Measurements from ENCODE around the gene SH3TC1. TPM values are rescaled to one million over a fixed set of nuclear protein-coding genes. Genes with fewer than 3 reads are reported as not detected.

Gene SH3TC1
- total and polyA plus RNA-seq, 2 of the 8 experiments (the other 6 are each of a cell fraction or from before 2014, with no cell fraction given): 0.15 TPM; not detected in 1

- Histone ChIP-seq H3K36me3 (ENCODE audit: control insufficient read depth in 2 of 4, insufficient read depth in 4 of 4, low read length in 3 of 4) (no peaks in the 10 kb centered on the region), H2BK120ac (replicated peaks; ENCODE audit: low read depth, low read length) (no peak overlapping the region), H4K5ac (ENCODE audit: insufficient read length, low read depth, low read length) (no peak overlapping the region), H3K23ac (ENCODE audit: insufficient read length) (no peak overlapping the region), H2AFZ (ENCODE audit: low read length) (no peak overlapping the region), H3K4ac (replicated peaks; ENCODE audit: insufficient read length, low read depth, low read length) (no peak overlapping the region), H3K4me1 (replicated peaks in 1 of 4; ENCODE audit: control insufficient read depth in 3 of 4, insufficient read depth in 4 of 4, low read length in 3 of 4) (no peaks in the 10 kb centered on the region; a peak in 2 of 7 replicates), H2BK20ac (ENCODE audit: low read length) (no peak overlapping the region), H3K27ac (ENCODE audit: low read depth, low read length) (no peak overlapping the region), H2BK15ac (ENCODE audit: low read length) (no peak overlapping the region), H3K14ac (ENCODE audit: insufficient read length) (no peak overlapping the region), H4K20me1 (replicated peaks in 1 of 2; ENCODE audit: control insufficient read depth in 1 of 2, insufficient read depth in 2 of 2, low read length in 2 of 2) (peaks cover 0 to 1% of the 10 kb centered on the region in 2 experiments), H3K56ac (replicated peaks; ENCODE audit: insufficient read length, low read depth, low read length) (no peak overlapping the region), H3K9ac (replicated peaks in 1 of 4; ENCODE audit: extremely low read depth in 1 of 4, low read depth in 3 of 4, low read length in 3 of 4) (no peak overlapping the region), H3K18ac (ENCODE audit: extremely low read depth, low read length) (no peak overlapping the region), H2AK5ac (ENCODE audit: low read depth, low read length) (no peak overlapping the region), H3K4me3 (ENCODE audit: extremely low read depth in 1 of 4, insufficient read depth in 2 of 4, low read depth in 3 of 4, low read length in 4 of 4) (no peak overlapping the region), H3K79me2 (ENCODE audit: control insufficient read depth in 1 of 2, insufficient read depth in 2 of 2, low read length in 2 of 2) (no peaks in the 10 kb centered on the region), H2BK12ac (ENCODE audit: low read depth, low read length) (0 out of 2 replicates have a peak overlapping the region, but pooled peaks have one; percentile 17), H3K27me3 (replicated peaks in 1 of 4; ENCODE audit: control insufficient read depth in 3 of 4, extremely low read depth in 1 of 4, insufficient read depth in 3 of 4, low read length in 3 of 4) (no peaks in the 10 kb centered on the region), H4K8ac (ENCODE audit: extremely low read depth, insufficient read depth, low read length) (no peak overlapping the region; the same call in 1 of the 2 replicates), H4K91ac (replicated peaks; ENCODE audit: insufficient read length, low read length) (no peak overlapping the region), H3K23me2 (ENCODE audit: low read depth, low read length) (no peaks in the 10 kb centered on the region), H3K4me2 (ENCODE audit: insufficient read depth in 1 of 2, low read depth in 2 of 2, low read length in 2 of 2) (no peak overlapping the region), H2BK5ac (ENCODE audit: low read depth, low read length) (no peak overlapping the region), H3K79me1 (ENCODE audit: low read depth, low read length) (no peaks in the 10 kb centered on the region), H3K9me3 (ENCODE audit: insufficient read depth in 2 of 2, low read depth in 1 of 2, low read length in 1 of 2) (no peaks in the 10 kb centered on the region)
- FAIRE-seq: no peak
- no peak for TF ChIP-seq CEBPB (IDR thresholded peaks at IDR 0.05; ENCODE audit: low read depth, low read length)
- TF ChIP-seq, protein P1, sequence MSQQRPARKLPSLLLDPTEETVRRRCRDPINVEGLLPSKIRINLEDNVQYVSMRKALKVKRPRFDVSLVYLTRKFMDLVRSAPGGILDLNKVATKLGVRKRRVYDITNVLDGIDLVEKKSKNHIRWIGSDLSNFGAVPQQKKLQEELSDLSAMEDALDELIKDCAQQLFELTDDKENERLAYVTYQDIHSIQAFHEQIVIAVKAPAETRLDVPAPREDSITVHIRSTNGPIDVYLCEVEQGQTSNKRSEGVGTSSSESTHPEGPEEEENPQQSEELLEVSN (IDR thresholded peaks at IDR 0.05): no peak
- TF ChIP-seq POU5F1 (IDR thresholded peaks at IDR 0.05; ENCODE audit: low read depth, low read length): no peak
- no peak for TF ChIP-seq CBX5 (IDR thresholded peaks at IDR 0.05; ENCODE audit: low read depth, low read length)
- no peak for TF ChIP-seq EZH2 (IDR thresholded peaks at IDR 0.05; ENCODE audit: low read depth, low read length, severe bottlenecking)
- no peak for TF ChIP-seq ZNF274 (IDR thresholded peaks at IDR 0.05; ENCODE audit: borderline replicate concordance, extremely low read depth, low read length)
- no peak for TF ChIP-seq RNF2 (IDR thresholded peaks at IDR 0.05; ENCODE audit: borderline replicate concordance, low read depth, low read length, missing control alignments, poor library complexity, severe bottlenecking)
- no peak for TF ChIP-seq SP4 (IDR thresholded peaks at IDR 0.05; ENCODE audit: low read length)
- TF ChIP-seq CHD1 (IDR thresholded peaks at IDR 0.05; ENCODE audit: low read depth, low read length): no peak
- no peak for TF ChIP-seq CTBP2 (IDR thresholded peaks at IDR 0.05; ENCODE audit: borderline replicate concordance, insufficient read depth, insufficient read length, low read length)
- WGBS, 2 experiments (ENCODE audit: extremely low coverage in 1 of 2, insufficient coverage in 1 of 2, insufficient read length in 1 of 2, insufficient replicate concordance in 2 of 2, low coverage in 1 of 2, low lambda C conversion rate in 2 of 2, missing lambda C conversion rate in 1 of 2): 92% methylated on average over 19 of the region's 31 CpGs; no CpG with 5 or more reads in 1 of the 2 experiments
- CTCF ChIA-PET (ENCODE audit: partially characterized antibody): interaction anchor here (1.5 to 4.6 kb wide), 4 partner anchors 9 to 32 kb away, joined by 3 to 17 read pairs (median 4); no protein-coding TSS in a partner anchor
- POLR2A ChIA-PET (ENCODE audit: partially characterized antibody): no interaction called here
- DNase-seq (ENCODE audit: low read depth in 1 of 2, low spot score in 2 of 2): no peak
Observed at GRCh38 chr4:8204576-8205227, 5.6 kb downstream of the SH3TC1 start.
